ENCODE results near the gene CNTNAP3B.
"Not testable (repeated sequence)": the region's sequence is repeated elsewhere in the genome, so short reads cannot be mapped to it uniquely, and the experiment has no call there.

- not testable (repeated sequence) for TF ChIP-seq YY1 (IDR thresholded peaks at IDR 0.05; ENCODE audit: insufficient read depth, insufficient read length); ZNF274 (IDR thresholded peaks at IDR 0.05; ENCODE audit: low read depth, low read length)
Observed at GRCh38 chr9:42018220-42018922, 110.9 kb downstream of the CNTNAP3B start.
